ENCODE data around the gene SLC2A10.

GRCh38 chr20:46773680-46774079, 64.2 kb downstream of the SLC2A10 start:
- TF ChIP-seq, protein P1, sequence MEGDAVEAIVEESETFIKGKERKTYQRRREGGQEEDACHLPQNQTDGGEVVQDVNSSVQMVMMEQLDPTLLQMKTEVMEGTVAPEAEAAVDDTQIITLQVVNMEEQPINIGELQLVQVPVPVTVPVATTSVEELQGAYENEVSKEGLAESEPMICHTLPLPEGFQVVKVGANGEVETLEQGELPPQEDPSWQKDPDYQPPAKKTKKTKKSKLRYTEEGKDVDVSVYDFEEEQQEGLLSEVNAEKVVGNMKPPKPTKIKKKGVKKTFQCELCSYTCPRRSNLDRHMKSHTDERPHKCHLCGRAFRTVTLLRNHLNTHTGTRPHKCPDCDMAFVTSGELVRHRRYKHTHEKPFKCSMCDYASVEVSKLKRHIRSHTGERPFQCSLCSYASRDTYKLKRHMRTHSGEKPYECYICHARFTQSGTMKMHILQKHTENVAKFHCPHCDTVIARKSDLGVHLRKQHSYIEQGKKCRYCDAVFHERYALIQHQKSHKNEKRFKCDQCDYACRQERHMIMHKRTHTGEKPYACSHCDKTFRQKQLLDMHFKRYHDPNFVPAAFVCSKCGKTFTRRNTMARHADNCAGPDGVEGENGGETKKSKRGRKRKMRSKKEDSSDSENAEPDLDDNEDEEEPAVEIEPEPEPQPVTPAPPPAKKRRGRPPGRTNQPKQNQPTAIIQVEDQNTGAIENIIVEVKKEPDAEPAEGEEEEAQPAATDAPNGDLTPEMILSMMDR (IDR thresholded peaks at IDR 0.05 in 4 of 5, conservative IDR thresholded peaks at IDR 0.05 in 1 of 5) = no peak
- TF ChIP-seq POLR2A (IDR thresholded peaks at IDR 0.05) = no peak
